Measurements from ENCODE around the gene TUBA4B. TPM values are rescaled to one million over a fixed set of nuclear protein-coding genes. Genes with fewer than 3 reads are reported as not detected.

Gene TUBA4B
- total RNA-seq, 4 donors from 2014 or later, result not detected

- in situ Hi-C loops (cut with MboI; ENCODE audit: low sequenced_read_pairs in 4 of 4) (no loop called here), intact Hi-C loops (cut with DNase I; ENCODE audit: low total_unique reads) (loop anchor here (5.0 kb wide), 1 partner anchor 349 kb away; the partner anchor contains the start of gene STK11IP)
- DNase-seq, result no peak
- no peak for TF ChIP-seq CTCF (IDR thresholded peaks at IDR 0.05 in 4 of 5, conservative IDR thresholded peaks at IDR 0.05 in 1 of 5)
- TF ChIP-seq POLR2A (IDR thresholded peaks at IDR 0.05), result no peak
- H3K4me3 ChIP-seq, result peak overlapping the region in 1 of 4 donors; percentile 24
- H3K27me3 ChIP-seq, result no peaks in the 10 kb centered on the region
- no peaks in the 10 kb centered on the region for H3K9me3 ChIP-seq
- ATAC-seq, result no peak
- H3K36me3 ChIP-seq, result peaks cover 0 to 33% of the 10 kb centered on the region in 2 donors
- H3K27ac ChIP-seq, result peak overlapping the region; percentile 91 to 99 (median 96)
- H3K4me1 ChIP-seq, result peaks cover 66 to 73% of the 10 kb centered on the region in 2 donors
Measured at GRCh38 chr2:219247678-219248642, 5.1 kb upstream of the TUBA4B start.

- Histone ChIP-seq H3K4me3 (peak overlapping the region in 3 of 4 donors; percentile 7 to 37 (median 24)), H3K27ac (peak overlapping the region; percentile 91 to 99 (median 96)), H3K27me3 (no peaks in the 10 kb centered on the region), H3K36me3 (peaks cover 0 to 33% of the 10 kb centered on the region in 2 donors), H3K9me3 (no peaks in the 10 kb centered on the region), H3K4me1 (peaks cover 66 to 79% of the 10 kb centered on the region in 2 donors)
- intact Hi-C loops (cut with DNase I; ENCODE audit: low total_unique reads) (loop anchor here (5.0 kb wide), 1 partner anchor 348 kb away; the partner anchor contains the start of gene STK11IP), in situ Hi-C loops (cut with MboI; ENCODE audit: low sequenced_read_pairs in 4 of 4) (no loop called here)
- no peak for DNase-seq
- TF ChIP-seq CTCF (IDR thresholded peaks at IDR 0.05 in 4 of 5, conservative IDR thresholded peaks at IDR 0.05 in 1 of 5) (no peak), POLR2A (IDR thresholded peaks at IDR 0.05) (no peak)
- ATAC-seq, result no peak
Measured at GRCh38 chr2:219248845-219249202, 4.2 kb upstream of the TUBA4B start.

- no peaks in the 10 kb centered on the region for H3K9me3 ChIP-seq
- intact Hi-C loops (cut with DNase I; ENCODE audit: low total_unique reads) (loop anchor here (5.0 kb wide), 1 partner anchor 348 kb away; the partner anchor contains the start of gene STK11IP), in situ Hi-C loops (cut with MboI; ENCODE audit: low sequenced_read_pairs in 4 of 4) (no loop called here)
- peak overlapping the region; percentile 91 to 99 (median 96) for H3K27ac ChIP-seq
- H3K27me3 ChIP-seq, result no peaks in the 10 kb centered on the region
- ATAC-seq (peak; percentile 3 to 18), DNase-seq (peak; percentile 69 to 77)
- no peak for TF ChIP-seq CTCF (IDR thresholded peaks at IDR 0.05 in 4 of 5, conservative IDR thresholded peaks at IDR 0.05 in 1 of 5)
- no peak for TF ChIP-seq POLR2A (IDR thresholded peaks at IDR 0.05)
- peaks cover 65 to 82% of the 10 kb centered on the region in 2 donors for H3K4me1 ChIP-seq
- H3K36me3 ChIP-seq, result peaks cover 0 to 33% of the 10 kb centered on the region in 2 donors
- peak overlapping the region; percentile 8 to 37 (median 30) for H3K4me3 ChIP-seq
Measured at GRCh38 chr2:219249203-219249980, 3.7 kb upstream of the TUBA4B start.

GRCh38 chr2:219250049-219250781, 2.8 kb upstream of the TUBA4B start:
- TF ChIP-seq CTCF (IDR thresholded peaks at IDR 0.05 in 4 of 5, conservative IDR thresholded peaks at IDR 0.05 in 1 of 5) (no peak), POLR2A (IDR thresholded peaks at IDR 0.05) (no peak)
- intact Hi-C loops (cut with DNase I; ENCODE audit: low total_unique reads) (loop anchor here (5.0 kb wide), 1 partner anchor 253 kb away; no protein-coding TSS in a partner anchor), in situ Hi-C loops (cut with MboI; ENCODE audit: low sequenced_read_pairs in 4 of 4) (no loop called here)
- no peaks in the 10 kb centered on the region for H3K27me3 ChIP-seq
- peaks cover 0 to 33% of the 10 kb centered on the region in 2 donors for H3K36me3 ChIP-seq
- peak overlapping the region; percentile 91 to 99 (median 96) for H3K27ac ChIP-seq
- H3K9me3 ChIP-seq, result no peaks in the 10 kb centered on the region
- no peak for ATAC-seq
- peak overlapping the region; percentile 8 to 37 (median 30) for H3K4me3 ChIP-seq
- DNase-seq, result no peak
- H3K4me1 ChIP-seq, result peaks cover 59 to 82% of the 10 kb centered on the region in 2 donors
